Sigmoid colon (tissue), 7 donors: ENCODE measurements around the gene CYP4F8. TPM values are rescaled to one million over a fixed set of nuclear protein-coding genes. Genes with fewer than 3 reads are reported as not detected.

Experiments
- DNase-seq: peaks from one replicate; pipeline ENCODE4 v3.0.0-alpha.2; 2019
- H3K27ac ChIP-seq, 4 donors: fragments of 200-600 bp; sonication (generic); one replicate each; pipeline ENCODE4 v1.5.1; 2016 to 2019; ENCODE audit warnings: mild to moderate bottlenecking in 1 of 4
- H3K27me3 ChIP-seq, 3 donors: fragments of 200-600 bp; sonication (generic); one replicate each; pipeline ENCODE4 v1.5.1; 2019; ENCODE audit warnings: mild to moderate bottlenecking in 1 of 3
- H3K36me3 ChIP-seq, 4 donors: fragments of 200-600 bp; sonication (generic); one replicate each; pipeline ENCODE4 v1.5.1; 2016 to 2019
- H3K4me1 ChIP-seq, 4 donors: fragments of 200-600 bp; sonication (generic); one replicate each; pipeline ENCODE4 v1.5.1; 2017 to 2019
- H3K4me3 ChIP-seq, 4 donors: fragments of 200-600 bp; sonication (generic); one replicate each; pipeline ENCODE4 v1.5.1; 2017 to 2019; ENCODE audit warnings: mild to moderate bottlenecking in 2 of 4, moderate library complexity in 1 of 4
- H3K9me3 ChIP-seq, 4 donors: fragments of 200-600 bp in 3 of 4; sonication (generic) in 3 of 4; one replicate each; pipeline versions ENCODE4 v1.5.1 to v1.6.1; 2013 to 2019
- EP300 ChIP-seq, 4 donors: sonication (generic); formaldehyde crosslinking; IDR thresholded peaks; one replicate each; pipeline ENCODE4 v1.6.1; 2017; ENCODE audit warnings: antibody characterized with exemption in 4 of 4
- POLR2A ChIP-seq, 2 donors: fragments of 450-650 bp; IDR thresholded peaks; one replicate each; pipeline ENCODE4 v1.6.1; 2016; ENCODE audit warnings: antibody characterized with exemption in 2 of 2, mild to moderate bottlenecking in 2 of 2, moderate library complexity in 2 of 2
- POLR2AphosphoS5 ChIP-seq, 4 donors: sonication (generic); formaldehyde crosslinking; IDR thresholded peaks; one replicate each; pipeline ENCODE4 v1.6.1; 2017; ENCODE audit warnings: antibody characterized with exemption in 4 of 4
- WGBS, 2 donors: extraction: QIAGEN DNeasy Blood & Tissue Kit; methylation state at CpG; one replicate each; pipeline ENCODE4 v1.1.7; 2013; 5-methylcytosine and 5-hydroxymethylcytosine counted together
- intact Hi-C: fragments of 100-400 bp; cut with DNase I; formaldehyde crosslinking; loops from one replicate; pipeline ENCODE4 v1.15.1; 2023
- polyA plus RNA-seq, 3 donors: library from polyadenylated mRNA; stranded (reverse); fragments of 200-250 nt; gene quantifications; one replicate each; pipeline ENCODE4 v1.2.3, GENCODE V29; 2013
- total RNA-seq, 4 donors: library from RNA; depleted of rRNA; stranded (reverse); fragments of >200 nt; gene quantifications; one replicate each; pipeline ENCODE4 v1.1.0, GENCODE V29; 2016
- TF ChIP-seq, protein P1 (sequence below), 4 experiments: fragments of 450-650 bp in 3 of 4; fragments of 200-600 bp in 1 of 4; IDR thresholded peaks; one replicate each; pipeline ENCODE4 v1.5.1; 2016 to 2019; ENCODE audit warnings: antibody characterized with exemption in 4 of 4, mild to moderate bottlenecking in 3 of 4, moderate library complexity in 2 of 4
- donor health status: healthy with polysubstance abuse.
- donor health status: Bipolar disorder and iron deficiency.
- donor health status: healthy.

The CYP4F8 gene
- total and polyA plus RNA-seq, 7 donors, result not detected

DNA sequence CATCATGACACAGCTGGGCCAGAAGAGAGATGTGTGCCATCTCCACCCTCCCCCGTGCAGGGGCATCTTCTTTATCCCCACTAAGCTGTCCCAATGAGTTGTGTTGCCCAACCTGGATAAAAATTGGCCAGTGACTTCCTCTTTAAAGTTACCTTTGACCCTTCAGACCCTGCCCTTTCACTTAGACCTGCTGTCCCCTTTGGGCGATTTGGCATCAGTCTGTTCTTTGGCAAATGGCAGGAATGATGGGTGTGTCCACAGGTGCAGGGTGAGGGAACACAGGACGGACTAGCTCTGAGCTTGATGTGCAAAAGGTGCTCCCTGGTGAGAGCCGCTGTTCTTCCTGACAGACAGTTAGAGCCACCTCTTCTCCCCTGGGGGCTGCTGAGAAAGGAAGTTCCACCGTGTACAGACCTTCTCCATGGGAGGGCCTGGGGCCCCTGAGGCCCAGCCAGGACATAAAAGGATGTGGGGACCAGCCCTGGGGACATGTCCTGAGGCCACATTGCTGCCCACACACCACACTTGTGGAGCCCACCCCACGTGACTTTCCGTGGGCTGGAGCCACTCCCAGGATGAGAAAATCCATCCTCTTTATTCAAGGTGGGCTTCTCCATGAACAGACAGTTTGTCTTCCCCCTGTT lies 1.7 kb downstream of the CYP4F8 start:
- Histone ChIP-seq H3K36me3 (no peaks in the 10 kb centered on the region), H3K27ac (no peak overlapping the region), H3K4me1 (no peaks in the 10 kb centered on the region), H3K4me3 (no peak overlapping the region), H3K27me3 (peaks cover 0 to 16% (median 0%) of the 10 kb centered on the region in 3 donors), H3K9me3 (no peaks in the 10 kb centered on the region)
- no peak for TF ChIP-seq POLR2AphosphoS5 (IDR thresholded peaks at IDR 0.05)
- no peak for TF ChIP-seq EP300 (IDR thresholded peaks at IDR 0.05)
- TF ChIP-seq, protein P1, sequence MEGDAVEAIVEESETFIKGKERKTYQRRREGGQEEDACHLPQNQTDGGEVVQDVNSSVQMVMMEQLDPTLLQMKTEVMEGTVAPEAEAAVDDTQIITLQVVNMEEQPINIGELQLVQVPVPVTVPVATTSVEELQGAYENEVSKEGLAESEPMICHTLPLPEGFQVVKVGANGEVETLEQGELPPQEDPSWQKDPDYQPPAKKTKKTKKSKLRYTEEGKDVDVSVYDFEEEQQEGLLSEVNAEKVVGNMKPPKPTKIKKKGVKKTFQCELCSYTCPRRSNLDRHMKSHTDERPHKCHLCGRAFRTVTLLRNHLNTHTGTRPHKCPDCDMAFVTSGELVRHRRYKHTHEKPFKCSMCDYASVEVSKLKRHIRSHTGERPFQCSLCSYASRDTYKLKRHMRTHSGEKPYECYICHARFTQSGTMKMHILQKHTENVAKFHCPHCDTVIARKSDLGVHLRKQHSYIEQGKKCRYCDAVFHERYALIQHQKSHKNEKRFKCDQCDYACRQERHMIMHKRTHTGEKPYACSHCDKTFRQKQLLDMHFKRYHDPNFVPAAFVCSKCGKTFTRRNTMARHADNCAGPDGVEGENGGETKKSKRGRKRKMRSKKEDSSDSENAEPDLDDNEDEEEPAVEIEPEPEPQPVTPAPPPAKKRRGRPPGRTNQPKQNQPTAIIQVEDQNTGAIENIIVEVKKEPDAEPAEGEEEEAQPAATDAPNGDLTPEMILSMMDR (IDR thresholded peaks at IDR 0.05), result no peak
- TF ChIP-seq POLR2A (IDR thresholded peaks at IDR 0.05), result no peak
- no peak for DNase-seq
- WGBS, 2 donors, result 22 to 53% methylated on average over 7 of the region's 7 CpGs
- intact Hi-C loops, result no loop called here

DNA sequence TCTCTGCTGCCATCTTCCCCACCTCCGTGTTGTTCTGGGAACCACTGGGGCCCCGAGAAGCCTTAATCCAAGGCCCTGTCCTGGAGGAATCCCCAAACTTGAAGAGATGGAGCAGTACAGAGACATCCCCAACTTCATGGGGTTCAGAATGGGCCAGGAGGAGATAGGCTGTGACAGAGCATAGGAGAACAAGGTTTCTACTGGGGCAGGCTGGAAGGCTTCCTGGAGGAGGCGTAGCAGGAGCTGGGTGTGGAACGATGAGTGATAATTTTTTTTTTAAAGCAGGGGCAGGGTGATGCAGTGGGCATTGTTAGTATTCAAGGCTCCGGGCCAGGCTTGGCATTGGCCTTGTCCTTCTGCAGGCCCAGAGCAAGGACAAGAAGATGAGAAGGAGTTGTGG lies 3.3 kb downstream of the CYP4F8 start:
- WGBS, 2 donors, result 80% methylated on average over 5 of the region's 5 CpGs
- TF ChIP-seq POLR2AphosphoS5 (IDR thresholded peaks at IDR 0.05), result no peak
- TF ChIP-seq EP300 (IDR thresholded peaks at IDR 0.05), result no peak
- no peaks in the 10 kb centered on the region for H3K9me3 ChIP-seq
- no peaks in the 10 kb centered on the region for H3K36me3 ChIP-seq
- peaks cover 0 to 23% (median 0%) of the 10 kb centered on the region in 3 donors for H3K27me3 ChIP-seq
- H3K27ac ChIP-seq, result no peak overlapping the region
- intact Hi-C loops, result no loop called here
- H3K4me3 ChIP-seq, result no peak overlapping the region
- no peaks in the 10 kb centered on the region for H3K4me1 ChIP-seq
- no peak for DNase-seq

DNA sequence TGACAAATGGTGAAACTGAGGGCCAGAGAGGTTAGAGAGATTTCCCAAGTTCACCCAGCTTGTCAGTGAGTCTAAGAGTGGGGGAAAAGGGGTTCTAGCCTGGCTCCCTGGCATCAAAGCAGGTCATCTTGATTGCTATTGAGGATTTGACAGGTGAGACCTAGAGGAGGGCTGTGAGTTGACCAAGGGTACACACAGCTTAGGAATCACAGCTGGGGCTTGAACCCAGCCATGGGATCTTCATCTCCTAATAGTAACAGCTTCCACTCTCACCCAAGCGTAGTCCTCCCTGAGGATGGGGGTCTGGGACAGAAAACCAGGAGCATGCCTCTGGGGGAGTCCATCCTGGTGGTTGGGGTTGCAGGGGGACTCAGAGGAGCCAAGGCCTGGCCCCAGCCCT lies 6.8 kb downstream of the CYP4F8 start:
- Histone ChIP-seq H3K27me3 (peaks cover 0 to 35% (median 0%) of the 10 kb centered on the region in 3 donors), H3K27ac (no peak overlapping the region), H3K9me3 (no peaks in the 10 kb centered on the region), H3K36me3 (no peaks in the 10 kb centered on the region), H3K4me3 (no peak overlapping the region), H3K4me1 (no peaks in the 10 kb centered on the region)
- intact Hi-C loops, result no loop called here
- TF ChIP-seq, protein P1 (IDR thresholded peaks at IDR 0.05), result no peak
- TF ChIP-seq POLR2AphosphoS5 (IDR thresholded peaks at IDR 0.05), result no peak
- TF ChIP-seq EP300 (IDR thresholded peaks at IDR 0.05), result no peak
- no peak for TF ChIP-seq POLR2A (IDR thresholded peaks at IDR 0.05)
- WGBS, 2 donors, result 66 to 87% methylated on average over 1 of the region's 1 CpG
- DNase-seq, result no peak

DNA sequence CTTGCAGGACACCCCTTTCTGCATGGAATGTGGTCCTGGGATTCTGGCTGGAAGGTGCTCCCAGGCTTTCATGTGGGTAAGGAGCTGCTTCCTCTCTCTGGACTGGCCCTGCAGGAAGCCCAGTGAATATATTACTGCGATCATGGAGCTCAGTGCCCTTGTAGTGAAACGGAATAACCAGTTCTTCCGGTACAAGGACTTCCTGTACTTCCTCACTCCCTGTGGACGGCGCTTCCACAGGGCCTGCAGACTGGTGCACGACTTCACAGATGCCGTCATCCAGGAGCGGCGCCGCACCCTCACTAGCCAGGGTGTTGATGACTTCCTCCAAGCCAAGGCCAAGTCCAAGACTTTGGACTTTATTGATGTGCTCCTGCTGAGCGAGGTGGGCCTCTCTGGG lies 8.0 kb downstream of the CYP4F8 start:
- DNase-seq, result no peak
- H3K9me3 ChIP-seq, result no peaks in the 10 kb centered on the region
- WGBS, 2 donors, result 12 to 67% methylated on average over 11 of the region's 11 CpGs
- no peaks in the 10 kb centered on the region for H3K4me1 ChIP-seq
- no peak overlapping the region for H3K27ac ChIP-seq
- H3K27me3 ChIP-seq, result peaks cover 0 to 32% (median 0%) of the 10 kb centered on the region in 3 donors
- H3K36me3 ChIP-seq, result no peaks in the 10 kb centered on the region
- intact Hi-C loops, result no loop called here
- TF ChIP-seq EP300 (IDR thresholded peaks at IDR 0.05), result no peak
- H3K4me3 ChIP-seq, result no peak overlapping the region

DNA sequence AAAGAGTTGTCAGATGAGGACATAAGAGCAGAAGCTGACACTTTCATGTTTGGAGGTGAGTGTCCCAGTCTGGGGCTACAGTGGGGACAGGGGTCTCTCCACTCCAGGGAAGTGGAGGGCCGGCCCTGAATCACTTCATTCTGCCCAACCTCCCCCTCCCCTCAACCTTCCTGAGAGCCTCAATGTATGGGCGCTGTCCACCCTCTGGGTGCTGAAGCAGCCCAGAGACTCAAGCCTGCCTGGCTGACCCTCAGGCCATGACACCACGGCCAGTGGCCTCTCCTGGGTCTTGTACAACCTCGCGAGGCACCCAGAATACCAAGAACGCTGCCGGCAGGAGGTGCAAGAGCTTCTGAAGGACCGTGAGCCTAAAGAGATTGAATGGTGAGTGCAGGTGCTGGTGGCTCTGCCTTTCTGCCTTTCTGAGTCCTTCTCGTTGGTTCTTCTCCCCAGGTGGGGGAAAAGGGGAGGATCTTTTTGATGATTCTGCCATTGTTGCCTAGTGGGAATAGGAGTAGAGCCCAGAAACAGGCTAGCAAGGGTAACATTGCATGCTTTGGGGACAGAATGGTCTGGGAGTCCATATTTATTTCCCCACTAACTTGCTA lies 8.8 kb downstream of the CYP4F8 start:
- no peaks in the 10 kb centered on the region for H3K9me3 ChIP-seq
- TF ChIP-seq POLR2AphosphoS5 (IDR thresholded peaks at IDR 0.05), result no peak
- DNase-seq, result no peak
- H3K27ac ChIP-seq, result no peak overlapping the region
- WGBS, 2 donors, result 10 to 22% methylated on average over 9 of the region's 9 CpGs
- no peak overlapping the region for H3K4me3 ChIP-seq
- H3K4me1 ChIP-seq, result peaks cover 0 to 1% (median 0%) of the 10 kb centered on the region in 4 donors
- intact Hi-C loops, result no loop called here
- H3K36me3 ChIP-seq, result no peaks in the 10 kb centered on the region
- H3K27me3 ChIP-seq, result peaks cover 0 to 35% (median 4%) of the 10 kb centered on the region in 3 donors

DNA sequence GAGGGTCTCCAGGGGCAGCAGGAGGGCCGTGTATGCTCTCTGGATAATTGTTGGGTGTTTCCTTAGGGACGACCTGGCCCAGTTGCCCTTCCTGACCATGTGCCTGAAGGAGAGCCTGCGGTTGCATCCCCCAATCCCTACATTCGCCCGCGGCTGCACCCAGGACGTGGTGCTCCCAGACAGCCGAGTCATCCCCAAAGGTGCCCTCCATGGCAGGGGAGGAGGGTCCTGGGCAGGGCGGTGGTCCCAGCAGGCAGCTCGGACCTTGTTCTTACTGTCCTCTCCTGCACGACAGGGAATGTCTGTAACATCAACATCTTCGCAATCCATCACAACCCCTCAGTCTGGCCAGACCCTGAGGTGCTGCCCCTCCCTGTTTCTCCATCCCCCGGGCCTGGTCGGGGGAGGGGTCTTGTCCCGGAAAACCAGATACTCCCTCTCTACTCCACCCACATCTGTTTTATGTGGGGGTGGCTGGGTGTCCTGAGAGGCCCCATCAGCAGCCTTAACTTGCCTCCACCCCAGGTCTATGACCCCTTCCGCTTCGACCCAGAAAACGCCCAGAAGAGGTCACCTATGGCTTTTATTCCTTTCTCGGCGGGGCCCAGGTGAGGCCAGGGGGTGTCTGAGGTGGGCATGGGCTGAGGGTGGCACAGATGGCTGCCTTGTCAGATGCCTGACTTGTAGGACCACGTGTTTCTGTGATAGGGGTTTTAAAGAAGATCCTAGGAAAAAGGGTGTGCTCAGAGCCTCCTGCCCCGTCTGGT lies 13.4 kb downstream of the CYP4F8 start:
- Histone ChIP-seq H3K36me3 (no peaks in the 10 kb centered on the region), H3K4me1 (peaks cover 0 to 5% (median 2%) of the 10 kb centered on the region in 4 donors), H3K27me3 (peaks cover 0 to 34% (median 7%) of the 10 kb centered on the region in 3 donors), H3K27ac (no peak overlapping the region), H3K9me3 (no peaks in the 10 kb centered on the region), H3K4me3 (no peak overlapping the region)
- DNase-seq, result no peak
- intact Hi-C loops, result loop anchor here (1.0 to 5.0 kb wide), 4 partner anchors 182 to 554 kb away; no protein-coding TSS in a partner anchor
- WGBS, 2 donors, result 55 to 66% methylated on average over 22 of the region's 22 CpGs
- TF ChIP-seq POLR2AphosphoS5 (IDR thresholded peaks at IDR 0.05) (no peak), EP300 (IDR thresholded peaks at IDR 0.05) (no peak), POLR2A (IDR thresholded peaks at IDR 0.05) (no peak)
- TF ChIP-seq, protein P1 (IDR thresholded peaks at IDR 0.05), result no peak
